ENCODE data around the gene FXYD3.
"Not testable (repeated sequence)": the region's sequence is repeated elsewhere in the genome, so short reads cannot be mapped to it uniquely, and the experiment has no call there.

Gene FXYD3

DNA sequence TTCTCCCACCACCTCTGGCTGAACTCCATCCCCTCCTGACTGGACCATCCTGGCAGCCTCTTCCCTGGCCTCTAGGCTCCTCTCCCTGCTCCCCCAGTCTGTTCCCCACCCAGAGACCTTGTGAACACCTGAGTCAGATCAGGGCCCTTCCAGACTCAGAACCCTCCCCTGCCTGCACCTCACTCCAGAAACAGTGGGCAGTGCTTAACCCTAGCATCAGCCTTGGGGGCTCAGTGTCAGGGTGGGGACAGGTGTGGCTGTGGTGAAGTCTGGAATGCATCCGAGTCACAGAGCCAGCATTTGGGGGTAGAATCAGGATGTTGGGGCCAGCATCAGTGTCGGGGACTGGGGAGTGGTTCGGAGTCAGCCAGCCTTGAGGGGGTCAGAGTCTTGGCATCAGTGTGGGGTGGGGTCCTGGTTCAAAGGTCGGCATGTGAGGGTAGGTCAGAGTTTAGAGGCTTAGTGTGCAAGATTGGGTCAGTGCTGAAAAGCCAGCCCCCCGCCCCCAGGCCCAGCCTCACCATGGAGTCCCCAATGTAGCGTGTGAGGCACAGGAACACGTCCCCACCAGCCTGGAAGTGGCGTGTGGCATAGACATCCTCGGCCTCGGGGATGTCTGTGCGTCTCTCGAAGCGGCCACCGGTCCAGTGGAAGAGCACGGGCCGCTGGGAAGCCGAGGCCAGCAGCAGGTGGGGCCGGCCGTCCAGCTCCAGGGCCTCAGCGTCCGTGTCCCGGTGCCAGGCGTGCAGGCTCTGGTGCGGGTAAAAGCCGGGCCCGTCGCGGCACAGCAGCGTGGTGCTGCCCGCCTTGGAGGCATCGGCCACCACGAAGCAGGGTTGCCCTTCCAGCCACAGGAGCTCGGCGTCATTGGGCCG, 10.4 kb downstream of the FXYD3 start:
- no peak for DNase-seq

DNA sequence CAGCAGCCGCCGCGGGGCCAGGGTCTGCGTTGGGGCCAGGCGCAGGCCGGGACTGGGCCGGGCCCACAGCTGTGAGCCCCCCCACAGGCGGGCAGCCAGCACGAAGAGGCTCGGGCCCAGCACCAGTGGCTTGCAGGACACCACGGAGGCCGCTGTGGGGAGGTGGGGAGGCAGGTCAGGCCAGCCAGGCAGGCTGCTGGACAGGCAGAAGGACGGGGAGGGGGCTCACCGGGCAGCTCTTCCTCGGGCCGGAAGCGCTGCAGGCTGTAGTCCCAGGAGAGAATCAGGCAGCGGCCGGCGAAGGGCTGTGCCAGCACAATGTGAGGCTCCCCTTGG, 11.0 kb downstream of the FXYD3 start:
- no peak for DNase-seq

DNA sequence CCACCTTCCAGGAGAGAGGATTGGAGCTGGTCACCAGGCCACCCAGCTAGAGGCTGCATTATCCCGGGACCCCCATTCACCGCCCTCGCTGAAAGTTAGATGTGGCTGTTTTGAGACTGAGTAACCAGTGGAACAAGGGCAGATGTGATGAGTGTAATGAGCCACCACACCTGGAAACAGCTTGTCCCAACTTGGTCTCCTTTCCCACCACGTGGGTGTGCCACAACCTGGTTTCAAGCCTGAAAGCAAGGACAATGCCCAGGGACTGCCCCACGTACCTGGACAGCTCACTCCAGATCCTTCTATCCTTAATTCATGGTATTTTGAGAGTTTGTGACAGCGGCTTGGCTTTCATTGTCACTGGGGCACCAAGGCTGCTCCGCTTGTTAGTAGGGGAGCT, 12.2 kb downstream of the FXYD3 start:
- DNase-seq = no peak

DNA sequence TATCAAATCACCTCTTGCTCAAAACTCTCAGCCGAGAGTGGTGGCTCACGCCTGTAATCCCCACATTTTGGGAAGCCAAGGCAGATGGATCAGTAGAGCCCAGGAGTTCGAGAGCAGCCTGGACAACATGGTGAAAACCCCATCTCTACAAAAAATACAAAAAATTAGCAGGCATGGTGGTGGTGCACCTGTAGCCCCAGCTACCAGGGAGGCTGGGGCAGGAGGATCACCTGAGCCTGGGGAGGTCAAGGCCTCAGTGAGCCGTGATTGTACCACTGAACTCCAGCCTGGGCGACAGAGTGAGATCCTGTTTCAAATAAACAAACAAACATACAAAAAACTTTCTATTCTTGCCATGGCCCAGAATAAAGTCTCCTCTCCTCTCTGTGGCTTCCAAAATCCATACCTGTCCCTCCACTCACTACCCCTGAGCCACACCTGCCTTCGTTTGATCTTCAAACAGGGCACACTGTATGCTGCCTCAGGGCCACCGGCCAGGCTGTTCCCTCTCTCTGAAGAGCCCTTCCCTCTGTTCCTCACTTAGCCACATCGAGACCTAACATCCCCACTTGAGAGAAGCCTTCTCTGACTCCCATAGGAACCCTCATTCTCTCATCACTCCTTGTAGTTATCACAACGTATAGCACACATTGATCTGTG, 12.9 kb downstream of the FXYD3 start:
- DNase-seq = no peak

DNA sequence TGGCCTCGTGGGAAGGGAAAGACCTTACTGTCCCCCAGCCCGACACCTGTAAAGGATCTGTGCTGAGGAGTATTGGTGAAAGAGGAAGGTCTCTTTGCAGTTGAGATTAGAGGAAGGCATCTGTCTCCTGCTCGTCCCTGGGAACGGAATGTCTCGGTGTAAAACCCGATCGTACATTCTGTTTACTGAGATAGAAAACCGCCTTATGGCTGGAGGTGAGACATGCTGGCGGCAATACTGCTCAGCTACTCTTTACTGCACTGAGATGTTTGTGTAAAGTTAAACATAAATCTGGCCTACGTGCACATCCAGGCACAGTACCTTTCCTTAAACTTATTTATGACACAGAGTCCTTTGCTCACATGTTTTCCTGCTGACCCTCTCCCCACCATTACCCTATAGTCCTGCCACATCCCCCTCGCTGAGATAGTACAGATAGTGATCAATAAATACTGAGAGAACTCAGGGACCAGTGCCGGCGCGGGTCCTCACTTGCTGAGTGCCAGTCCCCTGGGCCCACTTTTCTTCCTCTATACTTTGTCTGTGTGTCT, 14.2 kb downstream of the FXYD3 start:
- not testable (repeated sequence) for DNase-seq

DNA sequence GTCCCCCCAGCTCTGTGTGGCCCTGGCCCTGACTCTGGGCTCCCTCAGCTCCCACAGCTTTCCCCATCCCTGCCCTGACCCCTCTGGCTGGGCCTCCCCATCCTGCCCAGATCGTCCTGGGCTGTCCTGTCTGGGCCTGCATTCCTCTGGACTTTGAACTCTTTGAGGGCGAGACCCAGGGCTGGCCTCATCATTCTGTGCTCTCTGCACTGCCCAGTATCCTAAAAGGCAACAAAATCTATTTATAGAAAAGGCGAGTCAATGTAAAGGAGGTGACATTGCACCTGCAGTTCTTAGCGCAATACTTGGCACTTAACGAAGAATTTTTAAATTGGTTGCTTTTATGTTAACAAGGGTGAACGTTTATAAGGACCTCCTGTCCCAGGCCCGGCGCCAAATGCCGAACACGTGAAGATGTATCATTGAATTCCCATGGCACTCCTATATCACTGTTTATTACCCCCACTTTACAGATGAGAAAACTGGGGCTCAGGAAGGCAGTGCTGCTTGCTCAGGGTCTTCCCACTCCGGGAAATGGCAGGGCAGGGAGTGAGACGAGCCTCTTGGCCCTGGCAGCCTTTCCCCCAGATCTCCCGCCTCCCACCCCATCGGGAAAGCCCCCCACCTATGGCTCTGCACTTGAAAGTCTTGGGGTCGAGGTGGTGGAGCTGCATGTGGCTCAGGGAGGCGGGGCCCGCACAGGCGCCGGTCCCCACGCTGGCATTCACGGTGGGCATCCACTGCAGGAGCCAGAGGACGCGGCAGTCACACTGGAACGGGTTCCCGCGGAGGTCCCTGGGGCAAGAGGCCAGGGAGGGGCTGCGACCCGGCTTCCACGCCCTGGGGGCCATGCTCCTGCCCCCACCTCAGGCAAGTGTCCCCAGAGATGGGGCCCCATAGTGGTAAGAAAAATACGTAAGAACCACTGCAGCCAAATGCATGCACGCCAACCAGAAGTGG, 15.4 kb downstream of the FXYD3 start:
- no peak for DNase-seq

DNA sequence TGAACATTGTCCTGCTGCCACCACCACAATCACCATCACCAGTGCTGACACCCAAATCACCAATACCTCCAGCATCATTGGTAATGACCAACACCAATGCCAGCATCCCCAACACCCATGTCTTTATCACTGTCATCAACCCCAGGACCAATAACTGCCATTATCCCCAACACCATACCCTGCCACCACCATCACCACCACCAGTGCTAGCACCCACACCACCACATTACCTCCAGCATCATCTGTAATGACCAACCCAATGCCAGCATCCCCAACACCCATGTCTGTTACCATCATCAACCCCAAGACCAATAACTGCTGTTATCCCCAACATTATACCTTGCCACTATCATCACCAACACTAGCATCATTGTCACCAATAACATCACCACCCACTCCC, 16.6 kb downstream of the FXYD3 start:
- no peak for DNase-seq

DNA sequence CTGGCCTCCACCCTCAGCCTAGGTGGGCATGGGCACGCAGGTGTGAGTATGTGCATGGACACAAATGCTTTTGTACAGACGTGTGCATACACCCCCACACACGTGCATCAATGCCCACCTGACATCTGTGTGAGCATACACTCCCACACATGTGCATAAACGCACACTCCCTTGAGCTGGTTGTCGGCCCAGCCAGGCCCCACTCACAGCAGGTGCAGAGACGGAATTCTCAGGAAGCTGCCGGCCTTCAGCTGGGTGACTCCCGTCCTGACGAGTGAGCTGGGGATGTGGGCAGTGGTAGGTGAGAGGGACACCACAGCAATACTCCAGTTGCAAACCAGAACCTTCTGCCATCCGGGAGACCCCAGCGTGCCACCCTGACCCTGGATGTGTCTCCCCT, 18.2 kb downstream of the FXYD3 start:
- DNase-seq = no peak

DNA sequence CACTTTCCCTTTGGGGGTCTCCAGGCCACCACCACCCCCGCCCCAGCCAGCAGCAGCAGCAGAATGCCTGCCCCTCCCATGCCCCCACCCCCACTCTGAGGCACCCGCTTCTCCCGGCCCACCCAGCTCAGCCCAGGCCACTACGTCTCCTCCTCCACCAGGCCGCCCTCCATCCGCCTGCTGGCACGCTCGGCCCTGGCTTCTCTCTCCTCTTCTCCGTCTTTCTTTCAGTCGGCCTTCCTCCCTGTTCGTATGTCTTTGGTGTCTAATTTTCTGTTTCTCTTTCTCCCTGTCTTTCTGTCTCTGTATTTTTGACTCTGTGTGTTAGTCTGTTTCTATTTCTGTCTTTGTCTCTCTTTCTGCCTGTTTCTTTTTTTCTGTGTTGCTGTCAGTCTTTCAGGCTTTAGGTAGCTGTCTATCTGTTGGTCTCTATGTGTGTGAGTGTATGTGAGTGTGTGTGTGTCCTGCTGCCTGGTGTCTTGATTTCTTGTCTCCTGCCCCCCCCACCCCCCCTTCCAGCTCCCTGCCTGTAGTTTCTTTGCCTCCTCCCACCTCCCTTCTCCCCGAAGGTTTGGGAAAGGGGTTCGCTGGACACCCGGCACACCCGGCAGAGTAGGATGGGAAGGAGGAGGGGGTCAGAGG, 19.1 kb downstream of the FXYD3 start, which contains the start of gene LGI4:
Gene LGI4, minus strand, starts transcription at position 459 of the 642 bp plus-strand sequence. Its CDS starts 379 bp downstream, at position 80.
- DNase-seq = no peak

DNA sequence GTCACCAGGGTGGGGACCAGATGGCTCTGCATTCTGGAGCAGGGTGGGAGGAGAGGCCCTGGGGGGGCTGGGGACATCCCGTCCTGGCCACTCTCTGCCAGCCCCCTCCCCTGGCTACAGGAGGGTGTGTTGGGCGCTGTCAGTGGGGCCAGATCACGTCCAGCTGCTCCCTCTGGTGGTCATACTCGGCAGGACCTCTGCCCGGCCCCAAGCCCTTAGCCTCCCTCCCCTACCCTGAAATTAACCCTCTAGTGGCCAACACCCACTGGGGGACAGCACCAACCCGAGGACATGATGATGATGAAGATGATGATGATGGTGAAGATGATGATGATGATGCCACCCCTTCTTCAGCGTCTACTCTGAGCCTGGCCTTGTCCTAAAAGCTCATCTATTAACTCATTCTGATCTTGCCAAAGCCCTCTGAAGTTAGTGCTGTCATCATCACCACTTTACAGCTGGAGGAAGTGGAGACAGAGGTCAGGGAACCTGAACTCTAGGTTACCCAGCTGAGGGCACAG, 19.8 kb downstream of the FXYD3 start:
- DNase-seq = peak; percentile 54

DNA sequence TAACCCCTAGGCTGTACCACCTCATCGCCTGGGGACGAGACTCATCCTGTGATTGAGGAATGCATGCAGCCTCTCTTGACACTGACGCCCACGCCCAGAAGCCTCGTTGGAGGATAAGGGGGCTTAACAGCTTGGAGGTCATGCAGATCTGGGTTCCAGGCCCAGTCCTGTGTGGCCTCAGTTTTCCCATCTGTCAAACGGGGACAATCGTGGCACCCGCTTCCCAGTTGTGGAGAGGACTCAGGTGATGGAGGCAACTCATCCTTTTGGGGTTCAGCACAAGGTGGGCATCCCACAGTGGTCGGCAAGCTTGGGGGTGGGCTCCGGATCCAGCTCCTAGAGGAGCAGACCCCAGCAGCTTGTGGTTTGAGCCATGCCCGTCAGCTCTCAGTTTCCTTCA, 20.6 kb downstream of the FXYD3 start:
- no peak for DNase-seq

DNA sequence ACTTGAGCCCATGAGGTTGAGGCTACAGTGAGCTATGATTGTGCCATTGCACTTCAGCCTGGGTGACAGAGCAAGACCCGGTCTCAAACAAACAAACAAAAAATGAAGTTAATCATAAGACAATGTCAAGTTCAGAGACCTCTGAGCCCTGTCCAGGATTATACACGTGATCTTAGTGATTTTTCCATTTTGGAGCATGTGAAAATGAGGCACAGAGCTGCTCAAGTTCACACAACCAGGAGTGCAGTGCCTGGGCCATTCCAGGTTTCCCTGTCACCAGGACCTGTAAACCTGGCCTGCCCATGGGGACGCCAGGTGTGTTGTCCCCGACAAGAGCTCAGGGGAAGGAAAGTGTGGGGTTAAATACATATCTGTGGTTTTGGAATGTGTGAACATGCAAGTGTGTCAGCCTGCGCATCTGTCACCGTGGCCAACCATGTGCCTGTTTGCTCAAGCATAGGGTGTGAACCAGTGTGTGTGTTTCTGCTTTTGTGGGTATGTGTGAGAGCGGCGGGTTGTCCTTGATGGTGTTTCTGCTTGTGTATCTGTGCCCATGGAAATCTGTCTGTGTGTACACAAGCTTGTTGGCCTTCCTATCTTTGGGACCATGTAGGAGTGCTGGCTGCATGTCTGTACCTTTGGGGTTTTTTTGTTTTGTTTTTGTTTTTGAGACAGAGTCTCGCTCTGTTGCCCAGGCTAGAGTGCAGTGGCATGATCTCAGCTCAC, 21.5 kb downstream of the FXYD3 start:
- no peak for DNase-seq

DNA sequence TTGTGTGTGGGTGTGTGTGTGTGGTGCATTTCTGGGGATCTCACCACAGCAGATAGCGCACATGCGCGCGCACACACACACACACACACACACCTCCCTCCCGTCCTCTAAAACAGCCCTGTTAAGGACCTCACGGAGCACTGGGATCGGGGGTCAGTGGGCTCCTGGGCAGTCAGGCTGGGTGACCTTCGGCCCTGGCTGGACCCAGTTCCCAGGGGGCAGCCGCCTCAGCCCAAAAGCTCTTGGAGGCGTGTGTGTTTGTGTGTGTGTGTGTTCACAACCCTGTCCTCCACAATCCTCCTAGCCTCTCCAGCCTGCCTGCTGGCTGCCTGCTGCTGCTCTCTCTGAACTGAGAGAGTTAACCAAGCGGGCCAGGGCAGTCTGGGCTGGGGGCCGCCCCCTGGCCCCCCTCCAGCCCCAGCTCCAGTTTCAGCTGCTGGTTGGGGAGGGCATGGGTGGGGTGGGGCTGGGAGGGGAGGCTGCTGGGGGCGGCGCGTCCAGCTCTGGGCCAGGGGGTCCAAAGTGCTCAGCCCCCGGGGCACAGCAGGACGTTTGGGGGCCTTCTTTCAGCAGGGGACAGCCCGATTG, 22.8 kb downstream of the FXYD3 start, which contains the start of gene FXYD1:
Gene FXYD1, plus strand, starts transcription at position 520 of the 588 bp plus-strand sequence. CDS start 1,256 bp downstream, outside the sequence.
- no peak for DNase-seq

DNA sequence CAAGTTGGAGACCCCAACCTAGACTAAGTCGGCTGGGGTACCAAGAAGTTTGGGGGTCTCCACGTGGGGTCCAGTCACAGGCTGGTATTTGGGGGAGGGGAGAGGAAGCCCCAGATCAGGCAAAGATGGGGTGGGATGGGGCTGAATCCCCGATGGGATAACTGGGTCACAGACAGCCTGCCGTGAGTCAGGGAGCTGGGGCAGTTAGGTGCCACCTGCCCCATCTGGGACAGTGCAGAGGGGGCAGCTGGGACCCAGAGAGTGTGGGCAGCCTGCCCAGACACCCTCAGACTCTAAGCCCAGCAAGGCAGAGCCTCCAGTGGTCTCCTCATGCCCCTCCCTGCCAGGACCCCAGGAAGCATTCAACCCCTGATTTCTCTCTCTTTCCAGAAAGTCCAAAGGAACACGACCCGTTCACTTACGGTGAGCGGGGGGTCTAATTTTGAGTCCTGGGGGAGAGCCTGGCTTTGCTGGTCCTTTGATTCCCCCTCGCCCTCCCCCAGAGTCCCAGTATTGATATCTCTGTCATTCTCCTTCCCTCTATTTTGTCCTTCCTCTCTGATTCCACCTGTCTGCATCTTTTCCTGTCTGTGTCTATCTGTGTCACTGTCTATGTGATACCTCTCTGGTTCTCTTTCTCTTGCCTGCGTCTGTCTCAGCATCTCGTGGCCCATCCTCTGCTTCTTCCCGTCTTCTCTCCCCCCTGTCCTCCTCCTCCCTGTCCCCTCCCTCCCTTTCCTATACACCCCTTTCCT, 24.8 kb downstream of the FXYD3 start:
- no peak for DNase-seq

DNA sequence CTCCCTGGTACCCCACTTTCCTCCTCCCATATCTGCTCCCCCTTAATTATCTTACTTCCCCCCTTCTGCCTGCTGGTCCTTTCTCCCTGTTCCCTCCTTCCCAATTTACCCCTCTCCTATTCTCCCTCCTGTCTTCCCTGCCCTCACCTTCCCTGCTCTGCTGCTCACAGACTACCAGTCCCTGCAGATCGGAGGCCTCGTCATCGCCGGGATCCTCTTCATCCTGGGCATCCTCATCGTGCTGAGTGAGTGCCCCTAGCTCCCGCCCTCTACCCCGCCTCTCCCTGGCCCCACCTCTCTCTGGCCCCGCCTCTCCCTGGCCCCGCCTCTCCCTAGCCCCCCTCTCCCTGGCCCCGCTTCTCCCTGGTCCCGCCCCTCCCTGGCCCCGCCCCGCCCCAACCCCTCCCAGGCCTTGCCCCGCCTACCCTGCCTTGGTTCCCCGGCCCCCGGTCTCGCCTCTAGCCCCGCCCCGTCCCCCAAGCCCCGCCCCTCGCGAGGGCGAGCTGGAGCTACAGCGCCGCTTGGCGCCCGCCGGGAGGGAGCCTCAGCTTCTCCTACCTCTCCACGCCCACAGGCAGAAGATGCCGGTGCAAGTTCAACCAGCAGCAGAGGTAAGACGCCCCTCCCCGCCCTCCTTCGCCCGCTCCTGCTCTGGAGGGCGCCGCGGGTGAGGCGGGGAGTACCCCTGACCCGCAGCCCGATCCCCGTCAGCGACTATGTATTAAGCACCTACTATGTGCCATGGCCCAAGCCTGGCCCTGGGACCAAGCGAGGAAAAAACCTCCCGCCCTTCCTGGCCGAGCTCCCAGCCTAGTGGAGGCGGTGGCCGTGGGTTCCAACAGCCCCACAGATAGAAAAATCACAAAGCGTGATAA, 25.6 kb downstream of the FXYD3 start:
- DNase-seq = peak; percentile 98

DNA sequence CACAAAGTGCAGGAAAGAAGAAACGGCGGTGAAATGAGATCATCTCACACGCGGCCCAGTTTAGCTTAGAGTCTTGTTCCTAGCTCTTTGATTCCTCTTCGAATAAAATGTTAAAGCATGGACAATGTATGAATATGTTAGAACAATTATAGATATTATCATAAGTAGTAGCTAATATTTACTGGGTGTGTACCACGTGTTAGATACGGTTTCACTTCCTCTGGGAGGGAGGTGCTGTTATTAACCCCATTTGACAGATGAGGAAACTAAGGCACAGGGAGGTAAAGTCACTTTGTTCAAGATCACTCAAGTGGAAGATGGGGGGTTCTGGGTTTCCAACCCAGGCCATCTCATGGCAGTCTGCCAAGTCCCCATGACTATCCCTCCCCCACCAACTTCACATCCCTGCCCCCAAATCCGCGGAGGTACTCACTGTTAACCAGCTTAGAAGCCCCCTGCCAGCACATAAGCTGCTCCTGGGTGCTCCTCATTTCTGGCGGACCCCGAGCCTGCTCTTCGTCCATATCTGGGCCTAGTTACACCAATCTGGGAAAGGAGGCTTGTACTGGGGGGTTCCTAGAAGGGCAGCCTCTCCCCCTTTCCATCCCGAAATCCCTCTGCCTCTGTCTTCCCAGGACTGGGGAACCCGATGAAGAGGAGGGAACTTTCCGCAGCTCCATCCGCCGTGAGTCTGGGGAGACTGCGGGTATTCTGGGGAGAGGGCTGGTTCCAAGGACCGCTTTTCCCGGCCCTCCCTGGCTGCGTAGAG, 26.4 kb downstream of the FXYD3 start:
- no peak for DNase-seq

DNA sequence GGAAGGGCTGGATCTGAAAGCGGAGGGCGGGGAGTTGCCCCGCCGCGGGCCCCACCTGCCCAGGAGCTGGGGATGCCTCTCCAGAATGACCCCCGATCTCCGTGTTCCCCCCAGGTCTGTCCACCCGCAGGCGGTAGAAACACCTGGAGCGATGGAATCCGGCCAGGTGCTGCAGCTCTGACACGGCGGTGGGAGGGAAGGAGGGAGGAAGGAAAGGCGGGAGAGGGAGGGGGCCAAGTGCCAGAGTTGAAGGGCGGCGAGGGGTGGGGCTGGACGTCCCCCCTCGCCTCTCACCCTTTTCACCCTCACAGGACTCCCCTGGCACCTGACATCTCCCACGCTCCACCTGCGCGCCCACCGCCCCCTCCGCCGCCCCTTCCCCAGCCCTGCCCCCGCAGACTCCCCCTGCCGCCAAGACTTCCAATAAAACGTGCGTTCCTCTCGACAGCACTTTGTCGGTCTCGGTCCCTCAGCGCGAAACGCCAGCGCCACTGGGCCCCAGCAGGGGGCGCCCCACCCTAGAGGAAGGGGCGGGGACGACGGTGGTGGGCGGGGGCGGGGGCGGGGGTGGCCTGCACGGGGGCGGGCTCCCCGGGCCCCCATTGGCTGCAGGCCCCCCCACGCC, 27.1 kb downstream of the FXYD3 start:
- peak; percentile 74 for DNase-seq
